Neural crest cell (in vitro differentiated cells): ENCODE measurements around the gene CARHSP1. TPM values are rescaled to one million over a fixed set of nuclear protein-coding genes. Genes with fewer than 3 reads are reported as not detected.
"Not testable (repeated sequence)": the region's sequence is repeated elsewhere in the genome, so short reads cannot be mapped to it uniquely, and the experiment has no call there.

ENCODE experiments used
- DNase-seq: peaks from one replicate; pipeline ENCODE4 v3.0.0; 2021; ENCODE audit warnings: low read depth, mixed read lengths, low spot score
- H3K27ac Mint-ChIP-seq: one replicate; pipeline ENCODE4 v1.8.0; 2021; ENCODE audit warnings: mild to moderate bottlenecking, mixed read lengths; ENCODE audit not compliant: unreplicated experiment
- H3K27me3 Mint-ChIP-seq: 2 replicates; pipeline ENCODE4 v1.8.0; 2021; ENCODE audit warnings: low read depth, mild to moderate bottlenecking, mixed read lengths
- H3K36me3 Mint-ChIP-seq: 2 replicates; pipeline ENCODE4 v1.8.0; 2021; ENCODE audit warnings: low read depth, mild to moderate bottlenecking, mixed read lengths
- H3K4me1 Mint-ChIP-seq: 2 replicates; pipeline ENCODE4 v1.8.0; 2021; ENCODE audit warnings: mixed read lengths
- H3K4me3 Mint-ChIP-seq: one replicate; pipeline ENCODE4 v1.8.0; 2021; ENCODE audit warnings: mild to moderate bottlenecking, mixed read lengths
- H3K9me3 Mint-ChIP-seq: 2 replicates; pipeline ENCODE4 v1.8.0; 2021; ENCODE audit warnings: mixed read lengths
- long read RNA-seq: library from polyadenylated mRNA; unstranded; transcript quantifications from one replicate; pipeline ENCODE4 v2.0.0, GENCODE V29; 2020
- total RNA-seq: library from RNA; stranded (reverse); gene quantifications from 2 replicates; pipeline ENCODE4 v1.2.1, GENCODE V29; 2021
- TF ChIP-seq, protein P1 (sequence below): fragments of 200-600 bp; sonication (generic); conservative IDR thresholded peaks from 2 replicates; pipeline ENCODE4 v1.5.0; 2021; ENCODE audit warnings: antibody characterized with exemption, mild to moderate bottlenecking

The CARHSP1 gene
- 147 and 152 TPM in 2 replicates for total RNA-seq
- long read RNA-seq, partial matches to known transcripts, result 1 of 9 reads
- long read RNA-seq, other reads (novel, unspliced or antisense), result 6 of 9 reads

GRCh38 chr16:8868416-8869211 lies at the start of gene CARHSP1:
Gene CARHSP1 (minus strand): TSS chr16:8869006. CDS start chr16:8859328, 9,678 bp downstream.
- Mint-ChIP-seq H3K4me1 (peaks cover 56% of the 10 kb centered on the region), H3K27me3 (peaks cover 12% of the 10 kb centered on the region), H3K4me3 (peak within 1 kb of the TSS; percentile 98), H3K27ac (peak within 1 kb of the TSS; percentile 96), H3K36me3 (no peaks in the 10 kb centered on the region), H3K9me3 (no peaks in the 10 kb centered on the region)
- DNase-seq, result peak; percentile 81
- TF ChIP-seq, protein P1, sequence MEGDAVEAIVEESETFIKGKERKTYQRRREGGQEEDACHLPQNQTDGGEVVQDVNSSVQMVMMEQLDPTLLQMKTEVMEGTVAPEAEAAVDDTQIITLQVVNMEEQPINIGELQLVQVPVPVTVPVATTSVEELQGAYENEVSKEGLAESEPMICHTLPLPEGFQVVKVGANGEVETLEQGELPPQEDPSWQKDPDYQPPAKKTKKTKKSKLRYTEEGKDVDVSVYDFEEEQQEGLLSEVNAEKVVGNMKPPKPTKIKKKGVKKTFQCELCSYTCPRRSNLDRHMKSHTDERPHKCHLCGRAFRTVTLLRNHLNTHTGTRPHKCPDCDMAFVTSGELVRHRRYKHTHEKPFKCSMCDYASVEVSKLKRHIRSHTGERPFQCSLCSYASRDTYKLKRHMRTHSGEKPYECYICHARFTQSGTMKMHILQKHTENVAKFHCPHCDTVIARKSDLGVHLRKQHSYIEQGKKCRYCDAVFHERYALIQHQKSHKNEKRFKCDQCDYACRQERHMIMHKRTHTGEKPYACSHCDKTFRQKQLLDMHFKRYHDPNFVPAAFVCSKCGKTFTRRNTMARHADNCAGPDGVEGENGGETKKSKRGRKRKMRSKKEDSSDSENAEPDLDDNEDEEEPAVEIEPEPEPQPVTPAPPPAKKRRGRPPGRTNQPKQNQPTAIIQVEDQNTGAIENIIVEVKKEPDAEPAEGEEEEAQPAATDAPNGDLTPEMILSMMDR, result no peak

- not testable (repeated sequence) for H3K27me3 Mint-ChIP-seq, H3K4me3 Mint-ChIP-seq, H3K27ac Mint-ChIP-seq, DNase-seq, H3K9me3 Mint-ChIP-seq
- H3K36me3 Mint-ChIP-seq, result peaks cover 28% of the 10 kb centered on the region
- peaks cover 16% of the 10 kb centered on the region for H3K4me1 Mint-ChIP-seq
These were observed 48.5 kb upstream of the CARHSP1 start for GRCh38 chr16:8917336-8917735.

GRCh38 chr16:8916541-8917225 lies 47.9 kb upstream of the CARHSP1 start:
- no peak for DNase-seq
- H3K27ac Mint-ChIP-seq, result no peak overlapping the region

GRCh38 chr16:8915722-8916301 lies 47.0 kb upstream of the CARHSP1 start:
- TF ChIP-seq, protein P1, result no peak
- peaks cover 10% of the 10 kb centered on the region for H3K4me1 Mint-ChIP-seq
- H3K9me3 Mint-ChIP-seq, result no peaks in the 10 kb centered on the region
- peaks cover 31% of the 10 kb centered on the region for H3K36me3 Mint-ChIP-seq
- H3K27me3 Mint-ChIP-seq, result no peaks in the 10 kb centered on the region
- no peak overlapping the region for H3K27ac Mint-ChIP-seq
- H3K4me3 Mint-ChIP-seq, result no peak overlapping the region
- DNase-seq, result no peak

More at GRCh38 chr16:8916541-8917225, 47.9 kb upstream of the CARHSP1 start:
- H3K4me1 Mint-ChIP-seq, result peaks cover 16% of the 10 kb centered on the region
- no peaks in the 10 kb centered on the region for H3K9me3 Mint-ChIP-seq
- H3K36me3 Mint-ChIP-seq, result peaks cover 28% of the 10 kb centered on the region
- H3K4me3 Mint-ChIP-seq, result no peak overlapping the region
- TF ChIP-seq, protein P1, result no peak
- no peaks in the 10 kb centered on the region for H3K27me3 Mint-ChIP-seq

DNA sequence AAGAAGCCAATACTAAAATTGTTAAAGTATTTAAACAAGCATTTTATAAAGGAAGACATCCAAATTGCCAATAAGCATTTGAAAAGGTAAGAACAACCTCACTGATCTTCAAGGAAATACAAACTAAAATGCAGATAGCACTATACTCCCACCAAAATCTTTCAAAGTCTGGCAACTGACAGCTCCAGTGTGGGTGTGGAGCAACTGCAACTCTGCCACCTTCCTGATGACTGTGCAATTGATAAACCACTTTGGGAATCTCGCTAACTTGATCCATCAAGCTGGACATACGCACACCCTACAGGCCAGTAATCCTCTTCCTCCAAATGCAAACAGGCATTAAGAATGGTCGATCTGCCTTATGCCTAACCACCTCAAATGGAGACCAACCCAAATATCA lies 45.3 kb upstream of the CARHSP1 start:
- DNase-seq, result no peak
- no peaks in the 10 kb centered on the region for H3K4me1 Mint-ChIP-seq
- no peak overlapping the region for H3K27ac Mint-ChIP-seq
- no peaks in the 10 kb centered on the region for H3K27me3 Mint-ChIP-seq
- TF ChIP-seq, protein P1, result no peak
- no peak overlapping the region for H3K4me3 Mint-ChIP-seq
- peaks cover 23% of the 10 kb centered on the region for H3K36me3 Mint-ChIP-seq
- H3K9me3 Mint-ChIP-seq, result no peaks in the 10 kb centered on the region
